HG02571 (cell line): ENCODE measurements around the gene TJP3.
A peak's percentile ranks its signal among the peaks of the same experiment; 100 is the strongest.
"Not testable (repeated sequence)": the region's sequence is repeated elsewhere in the genome, so short reads cannot be mapped to it uniquely, and the experiment has no call there.

Experiments used
- ATAC-seq: cut with Tn5 transposase; IDR thresholded peaks from one replicate; pipeline ENCODE4 v1.9.1; 2021; ENCODE audit warnings: mild to moderate bottlenecking, moderate library complexity; ENCODE audit not compliant: unreplicated experiment

TJP3 gene

DNA sequence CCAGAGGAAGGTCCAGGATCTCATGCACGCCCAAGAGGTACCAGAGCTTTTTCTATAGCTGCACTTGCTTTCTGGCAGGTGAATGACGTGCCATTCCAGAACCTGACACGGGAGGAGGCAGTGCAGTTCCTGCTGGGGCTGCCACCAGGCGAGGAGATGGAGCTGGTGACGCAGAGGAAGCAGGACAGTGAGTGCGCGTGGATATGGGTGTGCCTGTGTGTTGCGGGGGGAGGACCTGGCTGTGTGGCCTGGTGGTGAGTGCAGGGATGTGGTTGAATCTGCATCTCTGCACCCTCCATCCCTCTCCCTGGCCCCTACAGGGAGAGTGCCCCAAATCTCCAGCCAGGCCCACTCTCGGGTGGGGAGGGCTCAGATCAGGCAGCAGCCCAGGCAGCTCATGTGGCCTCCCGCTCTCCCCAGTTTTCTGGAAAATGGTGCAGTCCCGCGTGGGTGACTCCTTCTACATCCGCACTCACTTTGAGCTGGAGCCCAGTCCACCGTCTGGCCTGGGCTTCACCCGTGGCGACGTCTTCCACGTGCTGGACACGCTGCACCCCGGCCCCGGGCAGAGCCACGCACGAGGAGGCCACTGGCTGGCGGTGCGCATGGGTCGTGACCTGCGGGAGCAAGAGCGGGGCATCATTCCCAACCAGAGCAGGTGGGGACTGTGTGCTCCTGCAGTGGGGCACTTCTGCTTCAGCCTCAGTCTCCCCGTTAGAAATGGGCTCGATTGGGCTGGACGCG lies 30.5 kb downstream of the TJP3 start:
- no peak for ATAC-seq

GRCh38 chr19:3740431-3740830 lies 32.2 kb downstream of the TJP3 start:
- ATAC-seq, result no peak

- no peak for ATAC-seq
Measured at GRCh38 chr19:3743486-3743885, 35.3 kb downstream of the TJP3 start.

DNA sequence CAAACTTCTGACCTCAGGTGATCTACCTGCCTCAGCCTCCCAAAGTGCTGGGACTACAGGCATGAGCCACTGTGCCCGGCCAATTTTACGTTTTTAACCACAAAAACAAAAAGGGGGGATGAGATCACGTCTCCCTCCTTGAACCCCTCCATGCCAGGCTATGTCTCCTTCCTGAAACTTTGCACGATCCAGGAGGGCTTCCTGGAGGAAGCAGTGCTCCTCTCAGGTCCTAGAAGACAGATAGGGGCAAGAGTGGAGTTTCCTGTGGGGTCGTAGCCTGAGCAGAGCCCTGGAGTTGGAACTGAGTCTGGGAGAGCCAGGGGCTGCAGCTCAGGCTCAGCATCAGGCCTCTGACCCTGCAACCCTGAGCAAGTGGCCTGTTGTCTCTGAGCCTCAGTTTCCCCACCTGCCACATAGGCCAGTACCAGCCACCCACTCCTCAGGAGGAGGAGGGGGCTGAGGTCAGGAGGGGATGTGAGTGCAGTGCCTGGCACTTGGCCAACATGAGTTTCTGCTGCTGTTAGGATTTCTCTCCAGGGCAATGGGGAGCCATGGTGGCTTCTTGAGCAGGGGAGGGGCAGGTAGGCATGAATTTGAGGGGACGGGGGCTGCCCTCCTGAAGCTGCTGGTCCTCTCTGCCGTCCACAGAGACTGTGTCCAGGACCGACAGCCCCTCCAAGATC lies 37.3 kb downstream of the TJP3 start:
- ATAC-seq, result no peak

DNA sequence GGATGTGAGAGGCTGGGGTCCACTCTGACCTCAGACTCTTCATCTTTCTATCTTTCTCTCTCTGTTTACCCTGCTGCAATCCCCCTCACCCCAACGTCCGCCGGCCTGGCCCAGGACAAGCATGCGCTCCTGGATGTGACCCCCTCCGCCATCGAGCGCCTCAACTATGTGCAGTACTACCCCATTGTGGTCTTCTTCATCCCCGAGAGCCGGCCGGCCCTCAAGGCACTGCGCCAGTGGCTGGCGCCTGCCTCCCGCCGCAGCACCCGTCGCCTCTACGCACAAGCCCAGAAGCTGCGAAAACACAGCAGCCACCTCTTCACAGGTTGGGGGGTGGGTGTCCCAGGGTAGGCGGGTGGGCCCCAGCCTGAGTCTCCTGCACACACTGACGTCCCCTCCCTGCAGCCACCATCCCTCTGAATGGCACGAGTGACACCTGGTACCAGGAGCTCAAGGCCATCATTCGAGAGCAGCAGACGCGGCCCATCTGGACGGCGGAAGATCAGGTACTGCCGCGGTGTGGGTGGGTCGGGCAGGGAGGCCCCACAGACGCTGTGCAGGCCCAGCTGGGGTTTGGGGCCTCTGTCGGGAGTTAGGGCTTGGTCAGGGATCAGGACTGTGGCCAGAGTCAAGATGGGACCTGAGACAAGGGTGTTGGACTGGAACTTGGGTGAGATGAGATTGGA lies 38.3 kb downstream of the TJP3 start:
- ATAC-seq, result no peak

DNA sequence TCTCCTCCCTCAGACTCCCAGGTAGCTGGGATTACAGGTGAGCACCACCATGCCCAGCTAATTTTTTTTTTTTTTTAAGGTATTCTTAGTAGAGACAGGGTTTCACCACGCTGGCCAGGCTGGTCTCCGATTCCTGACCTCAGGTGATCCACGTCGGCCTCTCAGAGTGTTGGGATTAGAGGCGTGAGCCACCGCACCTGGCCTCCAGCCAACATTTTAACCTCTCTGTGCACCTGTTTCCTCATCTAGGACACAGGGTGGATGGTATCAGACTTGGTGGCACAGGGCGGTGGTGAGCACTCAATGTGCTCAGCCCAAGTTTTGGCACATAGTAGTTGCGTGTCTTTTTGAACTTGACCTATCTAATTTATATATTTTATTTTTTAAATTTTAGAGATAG lies 40.8 kb downstream of the TJP3 start:
- ATAC-seq, result no peak

DNA sequence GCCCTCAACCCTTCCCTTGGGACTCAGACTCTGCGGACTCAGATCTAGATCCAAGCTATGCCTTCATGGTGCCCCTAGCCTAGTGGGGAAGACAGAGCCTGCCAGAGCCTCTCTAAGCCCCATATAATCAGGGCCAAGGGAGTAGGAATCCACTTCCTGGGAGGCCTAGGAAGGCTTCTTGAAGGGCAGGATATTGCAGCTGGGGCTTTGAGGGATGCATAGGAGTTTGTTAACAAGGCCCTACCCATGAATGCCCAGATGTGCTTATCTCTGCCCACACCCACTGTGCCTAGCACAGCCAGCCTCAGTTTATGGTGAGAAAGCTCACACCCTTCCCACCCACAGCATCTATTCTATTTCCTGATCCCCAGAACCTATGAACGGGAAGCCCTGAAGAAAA lies 42.0 kb downstream of the TJP3 start:
- ATAC-seq, result no peak

DNA sequence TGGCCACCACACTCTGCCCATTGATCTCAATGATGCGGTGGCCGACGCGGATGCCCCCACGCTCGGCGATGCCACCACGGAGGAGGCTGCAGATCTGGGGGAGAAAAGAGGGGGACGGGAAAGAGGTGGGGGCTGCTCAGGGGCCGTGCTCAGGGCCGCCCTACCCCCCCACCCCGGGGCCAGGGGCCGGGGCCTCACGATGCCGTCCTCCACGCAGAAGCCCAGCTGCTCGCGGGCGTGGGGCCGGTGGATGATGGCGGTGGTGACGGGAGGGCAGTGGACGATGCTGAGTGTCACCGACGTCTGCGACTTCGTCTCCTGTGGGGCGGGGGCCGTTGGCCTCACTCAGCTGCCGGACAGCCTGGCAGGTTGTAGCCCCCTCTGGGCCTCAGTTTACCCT lies 43.1 kb downstream of the TJP3 start:
- no peak for ATAC-seq

DNA sequence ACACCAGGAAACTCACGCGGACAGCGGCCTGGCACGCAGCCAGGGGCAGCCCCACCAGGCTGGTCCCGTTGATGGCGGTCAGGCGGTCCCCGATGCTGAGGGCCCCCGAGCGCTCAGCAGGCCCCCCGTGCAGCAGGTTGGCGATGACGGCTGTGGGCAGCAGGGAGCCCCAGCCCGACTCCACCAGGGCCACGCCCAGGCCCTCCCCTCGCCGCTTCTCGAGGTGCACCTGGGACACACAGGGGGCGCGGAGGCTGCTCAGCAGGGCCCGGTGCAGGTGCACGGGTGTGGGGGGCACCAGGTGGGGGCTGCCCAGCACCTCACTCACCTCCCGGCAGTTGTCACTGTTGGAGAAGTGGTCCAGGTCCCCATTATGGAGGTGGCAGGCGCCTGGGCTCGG lies 44.3 kb downstream of the TJP3 start:
- ATAC-seq, result no peak

DNA sequence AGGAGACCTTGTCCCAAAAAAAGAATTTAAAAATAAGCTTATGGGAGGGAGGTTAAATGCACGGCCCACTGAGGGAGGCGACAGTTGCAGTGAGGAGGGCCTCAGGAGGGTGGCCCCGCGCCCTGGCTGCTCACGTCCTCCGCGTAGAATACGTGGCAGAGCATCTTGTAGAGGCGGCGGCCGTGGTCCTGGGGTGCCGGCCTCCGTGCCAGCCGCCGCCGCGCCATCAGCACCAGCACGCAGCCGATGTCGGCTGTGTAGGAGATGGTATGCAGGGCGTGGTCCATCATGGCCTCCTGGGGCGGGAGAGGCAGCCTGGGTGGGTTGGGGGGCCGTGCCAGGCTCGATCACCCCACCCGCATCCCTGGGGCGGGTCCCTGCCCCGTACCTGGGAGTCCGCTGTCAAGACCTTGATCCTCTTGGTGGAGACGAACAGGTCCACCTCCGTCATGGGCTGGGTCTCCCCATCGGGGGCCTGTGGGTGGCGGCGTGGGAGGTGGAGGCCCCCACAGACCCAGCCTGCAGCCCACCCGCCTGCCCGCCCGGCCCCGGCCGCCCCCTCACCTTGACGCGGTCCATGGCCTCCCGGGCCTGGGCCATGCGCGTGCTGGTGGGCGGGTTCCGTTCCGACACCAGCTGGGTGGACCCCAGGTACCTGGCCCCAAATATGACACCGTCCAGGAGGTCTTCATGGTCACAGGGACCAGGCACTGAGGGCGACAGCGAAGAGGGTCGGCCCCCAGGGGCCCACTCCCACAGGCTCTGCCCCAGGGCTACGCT lies 45.6 kb downstream of the TJP3 start:
- ATAC-seq, result no peak

DNA sequence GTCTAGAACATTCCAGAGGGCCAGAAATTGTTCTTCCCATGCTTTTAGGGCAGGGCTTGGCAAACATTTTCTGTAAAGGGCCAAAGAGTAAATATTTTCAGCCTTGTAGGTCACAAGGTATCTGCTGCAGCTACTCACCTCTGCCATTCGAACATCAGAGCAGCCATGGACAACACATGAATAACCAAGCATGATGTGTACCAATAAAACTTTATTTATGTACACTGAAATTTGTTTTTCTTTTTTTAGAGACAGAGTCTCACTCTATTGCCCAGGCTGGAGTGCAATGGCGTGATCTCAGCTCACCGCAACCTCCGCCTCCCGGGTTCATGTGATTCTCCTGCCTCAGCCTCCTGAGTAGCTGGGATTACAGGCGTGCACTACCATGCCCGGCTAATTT lies 49.5 kb downstream of the TJP3 start:
- ATAC-seq, result not testable (repeated sequence)

DNA sequence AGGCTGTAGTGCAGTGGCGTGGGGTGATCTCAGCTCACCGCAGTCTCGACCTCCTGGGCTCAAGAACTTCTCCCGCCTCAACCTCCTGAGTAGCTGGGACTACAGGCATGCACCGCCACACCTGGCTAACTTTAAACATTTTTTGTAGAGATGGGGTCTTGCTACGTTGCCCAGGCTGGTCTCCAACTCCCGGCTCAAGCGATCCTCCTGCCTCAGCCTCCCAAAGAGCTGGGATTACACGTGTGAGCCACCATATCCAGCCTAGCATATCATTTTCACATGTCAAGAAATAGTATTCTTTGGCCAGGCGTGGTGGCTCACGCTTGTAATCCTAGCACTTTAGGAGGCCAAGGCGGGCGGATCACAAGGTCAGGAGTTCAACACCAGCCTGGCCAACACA lies 50.1 kb downstream of the TJP3 start:
- ATAC-seq, result not testable (repeated sequence)

- ATAC-seq, result no peak
Measured at GRCh38 chr19:3759482-3760254, 51.5 kb downstream of the TJP3 start.

DNA sequence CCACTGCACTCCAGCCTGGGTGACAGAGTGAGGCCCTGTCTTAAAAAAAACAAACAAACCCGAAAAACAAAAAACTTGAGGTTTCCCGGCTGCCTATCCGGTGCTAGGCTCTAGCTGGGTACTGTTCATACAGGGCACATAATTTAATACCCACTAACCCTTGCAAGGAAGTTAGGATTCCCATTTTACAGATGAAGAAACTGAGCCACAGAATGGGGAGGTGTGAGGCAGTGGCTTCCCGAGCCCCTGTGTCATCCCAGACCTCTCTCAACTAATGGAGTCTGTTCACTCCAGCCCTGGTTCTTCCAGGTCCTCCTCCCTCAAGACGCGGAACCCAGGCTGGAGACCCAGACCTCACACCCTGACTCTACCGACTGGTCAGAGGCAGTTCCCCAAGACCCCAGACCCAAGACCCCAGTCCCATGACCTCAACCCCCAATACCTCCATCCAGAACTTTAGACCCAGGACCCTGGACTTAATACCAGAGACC lies 52.7 kb downstream of the TJP3 start:
- ATAC-seq, result peak; percentile 3

DNA sequence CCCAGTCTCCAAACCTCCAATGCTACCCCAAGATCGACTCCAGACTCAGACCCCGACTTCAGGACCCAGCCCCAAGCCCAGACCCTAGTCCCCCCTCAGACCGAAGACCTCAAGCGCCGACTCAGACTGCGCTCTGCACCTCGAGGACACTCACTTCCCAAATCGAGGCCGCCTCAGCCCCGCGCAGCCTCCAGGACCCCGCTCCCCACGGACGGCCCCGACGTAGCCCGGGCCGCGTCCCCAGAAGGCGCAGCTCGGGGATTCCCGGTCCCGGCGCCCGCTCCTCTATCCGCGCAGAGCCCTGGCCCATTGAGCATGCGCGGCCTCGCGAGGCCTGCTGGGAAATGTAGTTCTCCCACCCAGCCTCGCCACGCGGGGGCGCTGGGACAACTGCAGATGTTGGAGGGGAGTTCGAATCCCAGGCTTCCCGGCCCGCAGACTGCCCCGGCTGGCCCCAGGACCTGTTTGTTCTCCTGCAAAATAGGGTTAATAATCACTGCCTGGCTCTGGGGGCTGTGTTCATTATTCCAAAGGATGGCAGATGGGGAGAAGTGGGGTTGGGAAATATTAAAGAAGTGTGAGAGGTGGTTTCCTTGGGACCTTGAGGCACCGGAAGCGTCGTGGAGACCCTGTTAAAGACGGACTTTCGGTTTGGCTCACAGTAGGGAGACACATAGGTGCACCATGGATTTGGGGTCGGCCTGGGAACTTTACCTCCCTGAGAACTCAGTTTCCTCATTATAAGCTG lies 53.4 kb downstream of the TJP3 start, which contains the start of gene APBA3:
Gene APBA3 (minus strand): TSS at position 311 of the 748 bp plus-strand sequence. CDS start 1,428 bp downstream, outside the sequence.
- ATAC-seq, result peak; percentile 45

DNA sequence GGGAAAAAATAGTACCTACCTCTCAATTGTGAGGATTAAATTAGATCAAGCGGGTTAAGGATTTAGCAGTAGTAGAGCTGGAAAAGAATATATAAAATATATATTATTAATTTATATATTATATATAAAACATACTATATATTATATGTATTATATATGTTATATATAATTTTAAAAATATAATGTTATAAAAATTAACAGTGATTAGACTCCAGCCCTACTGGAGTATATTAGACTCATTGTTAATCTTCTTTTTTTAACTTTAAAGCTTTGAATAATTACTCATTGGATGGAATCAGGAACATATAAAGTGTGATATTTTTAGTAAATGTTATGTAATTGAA lies 53.9 kb downstream of the TJP3 start:
- ATAC-seq, result no peak

- peak; percentile 78 for ATAC-seq
Measured at GRCh38 chr19:3762501-3763459, 54.6 kb downstream of the TJP3 start, which contains the start of gene MRPL54. MRPL54 (plus strand) TSS chr19:3762682; CDS start chr19:3762701, 19 bp downstream.

- no peak for ATAC-seq
Measured at GRCh38 chr19:3765121-3765520, 56.9 kb downstream of the TJP3 start.
